Panc1 (cell line): Measurements from ENCODE around the gene NADSYN1. TPM values are rescaled to one million over a fixed set of nuclear protein-coding genes. Genes with fewer than 3 reads are reported as not detected.

Source experiments
- ATAC-seq: fragments of 200-7000 bp; cut with Tn5 transposase; 2 replicates; pipeline ENCODE4 v1.9.1; 2020; ENCODE audit warnings: mild to moderate bottlenecking, moderate library complexity
- BruUV-seq: library from RNA; stranded (reverse); fragments of 400-500 nt; replicated peaks from 2 replicates; lab custom pipeline; 2021; lab: Mats Ljungman, UMichigan
- CTCF ChIA-PET: fragments of 300-600 bp; sonication (Branson Sonifier 250); formaldehyde crosslinking; loops from one replicate; lab custom pipeline; 2022; ENCODE audit warnings: antibody characterized with exemption; lab: Charles Lee
- POLR2A ChIA-PET: fragments of 300-600 bp; sonication (Branson Sonifier 250); formaldehyde crosslinking; loops from one replicate; lab custom pipeline; 2022; ENCODE audit warnings: antibody characterized with exemption; lab: Charles Lee
- DNase-seq: peaks from one replicate; pipeline ENCODE4 v3.0.0-alpha.2; 2010; ENCODE audit warnings: low read depth, low spot score
- H3K27ac ChIP-seq: 2 replicates; pipeline ENCODE4 v1.5.1; 2011; ENCODE audit warnings: mild to moderate bottlenecking, low read length, inconsistent platforms
- H3K27me3 ChIP-seq: fragments of 200-500 bp; sonication (Bioruptor generic); 2 replicates; pipeline ENCODE4 v1.6.0; 2014; ENCODE audit warnings: low read length, inconsistent platforms; ENCODE audit not compliant: control insufficient read depth, insufficient read depth
- H3K36me3 ChIP-seq: fragments of 200-500 bp; sonication (Bioruptor generic); 2 replicates; pipeline ENCODE4 v1.5.1; 2014; ENCODE audit warnings: inconsistent platforms, mild to moderate bottlenecking, low read length, moderate library complexity; ENCODE audit not compliant: control insufficient read depth, insufficient read depth
- H3K4me1 ChIP-seq: 2 replicates; pipeline ENCODE4 v1.5.1; 2011; ENCODE audit warnings: inconsistent platforms, mild to moderate bottlenecking, low read length, moderate library complexity; ENCODE audit not compliant: control insufficient read depth, insufficient read depth
- H3K4me3 ChIP-seq, 2 experiments: 2 replicates each; pipeline ENCODE4 v1.5.1; 2011 to 2012; ENCODE audit warnings: low read depth in 2 of 2, low read length in 2 of 2, mild to moderate bottlenecking in 2 of 2, inconsistent platforms in 1 of 2, moderate library complexity in 1 of 2
- H3K9me3 ChIP-seq: fragments of 200-500 bp; sonication (Bioruptor generic); 2 replicates; pipeline ENCODE4 v1.5.1; 2014; ENCODE audit warnings: low read depth, mild to moderate bottlenecking, inconsistent platforms, low read length, moderate library complexity; ENCODE audit not compliant: control insufficient read depth, insufficient read depth
- POLR2AphosphoS5 ChIP-seq: IDR thresholded peaks from 2 replicates; pipeline ENCODE4 v1.6.1; 2012; ENCODE audit warnings: mild to moderate bottlenecking, low read depth, low read length, moderate library complexity
- SIN3A ChIP-seq: IDR thresholded peaks from 2 replicates; pipeline ENCODE4 v1.6.1; 2012; ENCODE audit warnings: low read depth, mild to moderate bottlenecking, low read length, moderate library complexity, borderline replicate concordance; ENCODE audit not compliant: insufficient read depth
- TCF7L2 ChIP-seq: IDR thresholded peaks from 2 replicates; pipeline ENCODE4 v1.6.1; 2011; ENCODE audit warnings: mild to moderate bottlenecking, low read depth, low read length, inconsistent platforms
- in situ Hi-C: cut with HindIII; loops from 2 replicates; pipeline ENCODE4 v1.10.0; 2016; ENCODE audit warnings: low sequenced_read_pairs, low pct_unique_long_range_greater_than_20kb
- intact Hi-C: fragments of 100-400 bp; cut with micrococcal nuclease; formaldehyde crosslinking; loops from one replicate; pipeline ENCODE4 v1.10.0; 2022; ENCODE audit not compliant: unreplicated experiment
- total RNA-seq: library from RNA; stranded (reverse); gene quantifications from one replicate; pipeline ENCODE4 v1.2.1, GENCODE V29; 2021; ENCODE audit not compliant: unreplicated experiment
- TF ChIP-seq, protein P1 (sequence below): fragments of 450-650 bp; IDR thresholded peaks from 2 replicates; pipeline ENCODE4 v1.5.1; 2017; ENCODE audit warnings: mild to moderate bottlenecking
- TF ChIP-seq, protein P2 (sequence below), 2 experiments: IDR thresholded peaks; 2 replicates each; pipeline ENCODE4 v1.6.1; 2011 to 2012; ENCODE audit warnings: low read depth in 2 of 2, control low read depth in 1 of 2, low read length in 1 of 2, mild to moderate bottlenecking in 1 of 2, moderate library complexity in 1 of 2; ENCODE audit not compliant: insufficient read depth in 1 of 2

The NADSYN1 gene
- total RNA-seq, 1 experiment from 2014 or later = 76.1 TPM

DNA sequence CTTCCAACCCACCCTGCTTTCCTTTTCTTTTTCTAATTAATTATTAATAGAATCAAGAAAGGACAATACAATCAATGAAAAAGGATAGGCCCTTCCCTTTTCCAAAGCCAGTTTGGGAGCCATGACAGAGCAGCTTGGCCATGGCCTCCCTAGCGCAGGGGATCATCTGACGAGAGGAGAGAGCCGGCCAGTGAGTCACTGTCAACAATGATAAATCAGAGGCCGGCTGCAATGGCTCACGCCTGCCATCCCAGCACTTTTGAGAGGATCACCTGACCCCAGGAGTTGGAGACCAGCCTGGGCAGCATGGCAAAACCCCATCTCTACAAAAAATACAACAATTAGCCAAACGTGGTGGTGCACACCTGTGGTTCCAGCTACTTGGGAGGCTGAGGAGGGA, 46.5 kb downstream of the NADSYN1 start:
- intact Hi-C loops (no loop called here), in situ Hi-C loops (no loop called here)
- no TSS peak for BruUV-seq
- DNase-seq (no peak), ATAC-seq (no peak)
- H3K4me1 ChIP-seq = no peaks in the 10 kb centered on the region
- ChIA-PET POLR2A (no interaction called here), CTCF (no interaction called here)
- no peak overlapping the region for H3K4me3 ChIP-seq
- no peak overlapping the region for H3K27ac ChIP-seq
- peaks cover 4% of the 10 kb centered on the region; the same call in 1 of the 2 replicates for H3K36me3 ChIP-seq
- H3K9me3 ChIP-seq = no peaks in the 10 kb centered on the region
- no peaks in the 10 kb centered on the region for H3K27me3 ChIP-seq
- TF ChIP-seq, protein P1, sequence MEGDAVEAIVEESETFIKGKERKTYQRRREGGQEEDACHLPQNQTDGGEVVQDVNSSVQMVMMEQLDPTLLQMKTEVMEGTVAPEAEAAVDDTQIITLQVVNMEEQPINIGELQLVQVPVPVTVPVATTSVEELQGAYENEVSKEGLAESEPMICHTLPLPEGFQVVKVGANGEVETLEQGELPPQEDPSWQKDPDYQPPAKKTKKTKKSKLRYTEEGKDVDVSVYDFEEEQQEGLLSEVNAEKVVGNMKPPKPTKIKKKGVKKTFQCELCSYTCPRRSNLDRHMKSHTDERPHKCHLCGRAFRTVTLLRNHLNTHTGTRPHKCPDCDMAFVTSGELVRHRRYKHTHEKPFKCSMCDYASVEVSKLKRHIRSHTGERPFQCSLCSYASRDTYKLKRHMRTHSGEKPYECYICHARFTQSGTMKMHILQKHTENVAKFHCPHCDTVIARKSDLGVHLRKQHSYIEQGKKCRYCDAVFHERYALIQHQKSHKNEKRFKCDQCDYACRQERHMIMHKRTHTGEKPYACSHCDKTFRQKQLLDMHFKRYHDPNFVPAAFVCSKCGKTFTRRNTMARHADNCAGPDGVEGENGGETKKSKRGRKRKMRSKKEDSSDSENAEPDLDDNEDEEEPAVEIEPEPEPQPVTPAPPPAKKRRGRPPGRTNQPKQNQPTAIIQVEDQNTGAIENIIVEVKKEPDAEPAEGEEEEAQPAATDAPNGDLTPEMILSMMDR = no peak
- TF ChIP-seq TCF7L2 = no peak
- no peak for TF ChIP-seq SIN3A
- no peak for TF ChIP-seq POLR2AphosphoS5

DNA sequence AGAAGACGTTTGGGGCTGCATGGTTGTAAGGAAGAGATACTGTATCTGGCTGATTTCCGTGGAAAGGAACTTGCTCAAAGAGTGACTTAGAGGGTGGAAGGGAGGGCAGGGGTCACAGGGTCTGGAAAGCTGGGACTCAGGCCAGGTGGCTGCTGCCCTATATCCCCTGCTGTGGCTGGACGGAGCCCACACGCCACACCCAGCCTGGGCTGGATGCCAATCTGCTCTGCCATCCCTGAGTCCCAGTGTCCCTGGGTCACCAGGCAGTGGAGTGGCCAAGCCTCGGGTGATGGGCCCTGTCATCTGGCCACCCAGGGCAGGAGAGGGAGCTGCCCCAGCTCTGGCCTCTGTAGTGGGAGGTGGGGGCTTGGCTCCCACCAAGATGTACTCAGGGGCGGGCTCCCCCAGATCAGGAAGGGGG, 47.6 kb downstream of the NADSYN1 start:
- no peak for TF ChIP-seq TCF7L2
- no peak for TF ChIP-seq POLR2AphosphoS5
- TF ChIP-seq, protein P1 = no peak
- TF ChIP-seq SIN3A = no peak
- TF ChIP-seq, protein P2, sequence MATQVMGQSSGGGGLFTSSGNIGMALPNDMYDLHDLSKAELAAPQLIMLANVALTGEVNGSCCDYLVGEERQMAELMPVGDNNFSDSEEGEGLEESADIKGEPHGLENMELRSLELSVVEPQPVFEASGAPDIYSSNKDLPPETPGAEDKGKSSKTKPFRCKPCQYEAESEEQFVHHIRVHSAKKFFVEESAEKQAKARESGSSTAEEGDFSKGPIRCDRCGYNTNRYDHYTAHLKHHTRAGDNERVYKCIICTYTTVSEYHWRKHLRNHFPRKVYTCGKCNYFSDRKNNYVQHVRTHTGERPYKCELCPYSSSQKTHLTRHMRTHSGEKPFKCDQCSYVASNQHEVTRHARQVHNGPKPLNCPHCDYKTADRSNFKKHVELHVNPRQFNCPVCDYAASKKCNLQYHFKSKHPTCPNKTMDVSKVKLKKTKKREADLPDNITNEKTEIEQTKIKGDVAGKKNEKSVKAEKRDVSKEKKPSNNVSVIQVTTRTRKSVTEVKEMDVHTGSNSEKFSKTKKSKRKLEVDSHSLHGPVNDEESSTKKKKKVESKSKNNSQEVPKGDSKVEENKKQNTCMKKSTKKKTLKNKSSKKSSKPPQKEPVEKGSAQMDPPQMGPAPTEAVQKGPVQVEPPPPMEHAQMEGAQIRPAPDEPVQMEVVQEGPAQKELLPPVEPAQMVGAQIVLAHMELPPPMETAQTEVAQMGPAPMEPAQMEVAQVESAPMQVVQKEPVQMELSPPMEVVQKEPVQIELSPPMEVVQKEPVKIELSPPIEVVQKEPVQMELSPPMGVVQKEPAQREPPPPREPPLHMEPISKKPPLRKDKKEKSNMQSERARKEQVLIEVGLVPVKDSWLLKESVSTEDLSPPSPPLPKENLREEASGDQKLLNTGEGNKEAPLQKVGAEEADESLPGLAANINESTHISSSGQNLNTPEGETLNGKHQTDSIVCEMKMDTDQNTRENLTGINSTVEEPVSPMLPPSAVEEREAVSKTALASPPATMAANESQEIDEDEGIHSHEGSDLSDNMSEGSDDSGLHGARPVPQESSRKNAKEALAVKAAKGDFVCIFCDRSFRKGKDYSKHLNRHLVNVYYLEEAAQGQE (IDR thresholded peaks at IDR 0.05; ENCODE audit: insufficient read depth in 1 of 2, low read depth in 2 of 2, low read length in 1 of 2) = no peak
- Histone ChIP-seq H3K4me1 (no peaks in the 10 kb centered on the region), H3K27ac (no peak overlapping the region), H3K4me3 (no peak overlapping the region), H3K27me3 (no peaks in the 10 kb centered on the region), H3K9me3 (no peaks in the 10 kb centered on the region), H3K36me3 (peaks cover 4% of the 10 kb centered on the region; the same call in 1 of the 2 replicates)
- no peak; the same call in 1 of the 2 replicates for ATAC-seq
- POLR2A ChIA-PET = no interaction called here
- DNase-seq = no peak
- CTCF ChIA-PET = no interaction called here
- in situ Hi-C loops = no loop called here
- no TSS peak for BruUV-seq
- intact Hi-C loops = no loop called here
